Nephron progenitor cell (in vitro differentiated cells): ENCODE results near the gene GSTP1.
"Not testable (repeated sequence)": the region's sequence is repeated elsewhere in the genome, so short reads cannot be mapped to it uniquely, and the experiment has no call there.

ENCODE experiments used
- DNase-seq: peaks from one replicate; pipeline ENCODE4 v3.0.0; 2021
- H3K27ac Mint-ChIP-seq: 2 replicates; pipeline ENCODE4 v1.8.0; 2021; ENCODE audit warnings: mild to moderate bottlenecking, moderate library complexity, mixed read lengths
- H3K27me3 Mint-ChIP-seq: 2 replicates; pipeline ENCODE4 v1.8.0; 2021; ENCODE audit warnings: mild to moderate bottlenecking, low read depth, mixed read lengths; ENCODE audit not compliant: poor library complexity
- H3K36me3 Mint-ChIP-seq: 2 replicates; pipeline ENCODE4 v1.8.0; 2021; ENCODE audit warnings: low read depth, mixed read lengths
- H3K4me1 Mint-ChIP-seq: 2 replicates; pipeline ENCODE4 v1.8.0; 2021; ENCODE audit warnings: mixed read lengths
- H3K4me3 Mint-ChIP-seq: 2 replicates; pipeline ENCODE4 v1.8.0; 2021; ENCODE audit warnings: mild to moderate bottlenecking, moderate library complexity, mixed read lengths
- H3K9me3 Mint-ChIP-seq: 2 replicates; pipeline ENCODE4 v1.8.0; 2021; ENCODE audit warnings: mild to moderate bottlenecking, moderate library complexity, mixed read lengths
- CTCF ChIP-seq: fragments of 200-600 bp; sonication (generic); IDR thresholded peaks from 2 replicates; pipeline ENCODE4 v1.5.0; 2021; ENCODE audit warnings: antibody characterized with exemption

GSTP1 gene

DNA sequence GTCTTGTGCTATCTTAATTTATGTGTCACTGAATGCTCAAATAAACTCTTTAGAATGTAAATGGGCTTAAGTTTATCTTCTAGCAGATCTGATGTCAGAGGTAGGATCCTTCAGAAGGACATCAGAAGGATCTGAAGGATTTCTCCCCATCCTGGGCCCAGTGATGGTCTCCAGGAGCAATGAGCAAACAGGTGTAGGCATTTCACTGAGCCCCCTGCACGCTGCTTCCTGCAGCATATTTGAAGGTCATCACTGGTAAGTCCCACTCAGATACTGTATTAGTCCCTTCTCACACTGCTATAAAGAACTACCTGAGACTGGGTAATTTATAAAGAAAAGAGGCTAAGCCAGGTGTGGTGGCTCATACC lies 4.5 kb downstream of the GSTP1 start:
- no peak for DNase-seq
- Mint-ChIP-seq H3K4me3 (no peak overlapping the region), H3K27ac (no peak overlapping the region)

GRCh38 chr11:67588899-67589415 lies 5.3 kb downstream of the GSTP1 start:
- Mint-ChIP-seq H3K27me3 (peaks cover 15% of the 10 kb centered on the region), H3K4me1 (peaks cover 26% of the 10 kb centered on the region)

More for the DNA sequence above, 4.5 kb downstream of the GSTP1 start:
- TF ChIP-seq CTCF, result no peak
- peaks cover 3% of the 10 kb centered on the region for H3K9me3 Mint-ChIP-seq
- peaks cover 16% of the 10 kb centered on the region for H3K27me3 Mint-ChIP-seq
- H3K4me1 Mint-ChIP-seq, result peaks cover 30% of the 10 kb centered on the region
- peaks cover 55% of the 10 kb centered on the region for H3K36me3 Mint-ChIP-seq

GRCh38 chr11:67592880-67593564 lies 9.4 kb downstream of the GSTP1 start:
- peaks cover 15% of the 10 kb centered on the region for H3K27me3 Mint-ChIP-seq
- H3K4me3 Mint-ChIP-seq, result no peak overlapping the region
- no peaks in the 10 kb centered on the region for H3K4me1 Mint-ChIP-seq
- peaks cover 16% of the 10 kb centered on the region for H3K9me3 Mint-ChIP-seq
- peaks cover 22% of the 10 kb centered on the region for H3K36me3 Mint-ChIP-seq
- DNase-seq, result no peak
- H3K27ac Mint-ChIP-seq, result no peak overlapping the region
- TF ChIP-seq CTCF, result no peak

More at GRCh38 chr11:67588899-67589415, 5.3 kb downstream of the GSTP1 start:
- not testable (repeated sequence) for DNase-seq, H3K27ac Mint-ChIP-seq, H3K9me3 Mint-ChIP-seq, H3K4me3 Mint-ChIP-seq
- H3K36me3 Mint-ChIP-seq, result peaks cover 55% of the 10 kb centered on the region

DNA sequence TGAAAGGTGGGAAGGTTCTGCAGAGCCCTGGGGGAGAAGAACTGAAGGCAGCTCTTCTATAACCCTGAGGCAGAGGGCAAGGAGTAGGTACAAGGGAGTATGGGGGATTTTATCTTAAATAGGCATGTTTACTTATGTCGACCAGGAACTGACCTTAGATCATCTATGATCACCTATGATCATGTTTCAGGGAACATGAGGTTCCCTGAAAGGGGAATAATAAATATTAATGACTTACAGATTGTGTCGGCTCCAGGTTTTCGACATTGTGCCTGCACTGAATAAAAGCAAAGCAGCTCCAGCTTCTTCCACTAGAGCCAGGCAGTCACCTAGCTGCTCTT lies 9.9 kb downstream of the GSTP1 start:
- Mint-ChIP-seq H3K27me3 (peaks cover 15% of the 10 kb centered on the region), H3K36me3 (peaks cover 17% of the 10 kb centered on the region), H3K4me1 (no peaks in the 10 kb centered on the region), H3K9me3 (peaks cover 21% of the 10 kb centered on the region), H3K27ac (no peak overlapping the region), H3K4me3 (no peak overlapping the region)
- DNase-seq, result no peak
- no peak for TF ChIP-seq CTCF

DNA sequence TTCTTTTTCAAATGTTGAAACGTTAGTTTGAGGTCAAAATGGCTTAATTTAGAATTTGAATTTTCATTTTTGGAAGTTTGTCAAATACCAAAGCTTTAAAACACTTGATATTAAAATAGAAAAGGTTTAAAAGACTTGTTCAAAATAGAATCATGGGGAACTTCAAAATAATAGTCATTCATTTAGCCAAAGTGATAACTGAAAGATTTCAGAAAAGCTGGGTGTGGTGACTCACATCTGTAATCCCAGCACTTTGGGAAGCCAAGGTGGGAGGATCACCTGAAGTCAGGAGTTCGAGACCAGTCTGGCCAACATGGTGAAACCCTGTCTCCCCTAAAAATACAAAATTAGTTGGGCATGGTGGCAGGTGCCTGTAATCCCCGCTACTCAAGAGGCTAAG lies 10.9 kb downstream of the GSTP1 start:
- Mint-ChIP-seq H3K27ac (no peak overlapping the region), H3K27me3 (peaks cover 15% of the 10 kb centered on the region), H3K9me3 (peaks cover 30% of the 10 kb centered on the region), H3K4me3 (no peak overlapping the region), H3K4me1 (no peaks in the 10 kb centered on the region), H3K36me3 (peaks cover 10% of the 10 kb centered on the region)
- DNase-seq, result no peak
- TF ChIP-seq CTCF, result no peak

- peaks cover 13% of the 10 kb centered on the region for H3K4me1 Mint-ChIP-seq
- peaks cover 16% of the 10 kb centered on the region for H3K27me3 Mint-ChIP-seq
- H3K36me3 Mint-ChIP-seq, result no peaks in the 10 kb centered on the region
- TF ChIP-seq CTCF, result no peak
- no peak overlapping the region for H3K27ac Mint-ChIP-seq
- DNase-seq, result no peak
- peaks cover 42% of the 10 kb centered on the region for H3K9me3 Mint-ChIP-seq
- no peak overlapping the region for H3K4me3 Mint-ChIP-seq
These were observed 13.2 kb downstream of the GSTP1 start for GRCh38 chr11:67596753-67597300.

DNA sequence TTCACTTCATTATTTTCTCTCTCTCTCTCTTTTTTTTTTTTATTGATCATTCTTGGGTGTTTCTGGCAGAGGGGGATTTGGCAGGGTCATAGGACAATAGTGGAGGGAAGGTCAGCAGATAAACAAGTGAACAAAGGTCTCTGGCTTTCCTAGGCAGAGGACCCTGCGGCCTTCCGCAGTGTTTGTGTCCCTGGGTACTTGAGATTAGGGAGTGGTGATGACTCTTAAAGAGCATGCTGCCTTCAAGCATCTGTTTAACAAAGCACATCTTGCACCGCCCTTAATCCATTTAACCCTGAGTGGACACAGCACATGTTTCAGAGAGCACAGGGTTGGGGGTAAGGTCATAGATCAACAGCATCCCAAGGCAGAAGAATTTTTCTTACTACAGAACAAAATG lies 13.8 kb downstream of the GSTP1 start:
- peaks cover 42% of the 10 kb centered on the region for H3K9me3 Mint-ChIP-seq
- not testable (repeated sequence) for H3K4me3 Mint-ChIP-seq, H3K27ac Mint-ChIP-seq, H3K36me3 Mint-ChIP-seq, DNase-seq
- peaks cover 14% of the 10 kb centered on the region for H3K27me3 Mint-ChIP-seq
- H3K4me1 Mint-ChIP-seq, result peaks cover 13% of the 10 kb centered on the region

DNA sequence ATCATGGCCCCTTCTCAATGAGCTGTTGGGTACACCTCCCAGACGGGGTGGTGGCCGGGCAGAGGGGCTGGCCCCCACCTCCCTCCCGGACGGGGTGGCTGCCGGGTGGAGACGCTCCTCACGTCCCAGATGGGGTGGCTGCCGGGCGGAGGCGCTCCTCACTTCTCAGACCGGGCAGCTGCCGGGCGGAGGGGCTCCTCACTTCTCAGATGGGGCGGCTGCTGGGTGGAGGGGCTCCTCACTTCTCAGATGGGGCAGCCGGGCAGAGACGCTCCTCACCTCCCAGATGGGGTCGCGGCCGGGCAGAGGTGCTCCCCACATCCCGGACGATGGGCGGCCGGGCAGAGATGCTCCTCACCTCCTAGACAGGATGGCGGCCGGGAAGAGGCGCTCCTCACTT lies 14.4 kb downstream of the GSTP1 start:
- H3K27me3 Mint-ChIP-seq, result peaks cover 19% of the 10 kb centered on the region
- not testable (repeated sequence) for DNase-seq, H3K4me3 Mint-ChIP-seq, H3K27ac Mint-ChIP-seq, H3K36me3 Mint-ChIP-seq
- H3K4me1 Mint-ChIP-seq, result peaks cover 13% of the 10 kb centered on the region
- peaks cover 47% of the 10 kb centered on the region for H3K9me3 Mint-ChIP-seq
